Stimulated activated naive B cell treated with anti-CD40 and anti-IgM and Interleukin-4, amounts not matched to agents 10 μg/mL and 1 μg/mL and 100 μg/mL, for 72 hours (primary cell): ENCODE data around the gene COBL.

Source experiments
- ATAC-seq, 2 donors: fragments of 150-1000 bp; cut with Tn5 transposase; replicated peaks; 2 replicates each; pipeline ENCODE4 v1.10.0; 2021; ENCODE audit warnings: moderate library complexity in 1 of 2
- DNase-seq: peaks from one replicate; pipeline ENCODE4 v3.0.0; 2021
- H3K27ac Mint-ChIP-seq: one replicate; pipeline ENCODE4 v1.8.0; 2022; ENCODE audit warnings: mild to moderate bottlenecking, mixed read lengths
- H3K27me3 Mint-ChIP-seq, 2 donors: one replicate each; pipeline ENCODE4 v1.8.0; 2022; ENCODE audit warnings: mixed read lengths in 2 of 2
- H3K36me3 Mint-ChIP-seq, 2 donors: one replicate each; pipeline ENCODE4 v1.8.0; 2022; ENCODE audit warnings: mixed read lengths in 2 of 2, mild to moderate bottlenecking in 1 of 2
- H3K4me1 Mint-ChIP-seq, 2 donors: one replicate each; pipeline ENCODE4 v1.8.0; 2022; ENCODE audit warnings: mixed read lengths in 2 of 2, mild to moderate bottlenecking in 1 of 2
- H3K4me3 Mint-ChIP-seq, 2 donors: one replicate each; pipeline ENCODE4 v1.8.0; 2022; ENCODE audit warnings: mild to moderate bottlenecking in 2 of 2, mixed read lengths in 2 of 2, moderate library complexity in 1 of 2
- H3K9me3 Mint-ChIP-seq, 2 donors: one replicate each; pipeline ENCODE4 v1.8.0; 2022; ENCODE audit warnings: mixed read lengths in 2 of 2, mild to moderate bottlenecking in 1 of 2

COBL gene

DNA sequence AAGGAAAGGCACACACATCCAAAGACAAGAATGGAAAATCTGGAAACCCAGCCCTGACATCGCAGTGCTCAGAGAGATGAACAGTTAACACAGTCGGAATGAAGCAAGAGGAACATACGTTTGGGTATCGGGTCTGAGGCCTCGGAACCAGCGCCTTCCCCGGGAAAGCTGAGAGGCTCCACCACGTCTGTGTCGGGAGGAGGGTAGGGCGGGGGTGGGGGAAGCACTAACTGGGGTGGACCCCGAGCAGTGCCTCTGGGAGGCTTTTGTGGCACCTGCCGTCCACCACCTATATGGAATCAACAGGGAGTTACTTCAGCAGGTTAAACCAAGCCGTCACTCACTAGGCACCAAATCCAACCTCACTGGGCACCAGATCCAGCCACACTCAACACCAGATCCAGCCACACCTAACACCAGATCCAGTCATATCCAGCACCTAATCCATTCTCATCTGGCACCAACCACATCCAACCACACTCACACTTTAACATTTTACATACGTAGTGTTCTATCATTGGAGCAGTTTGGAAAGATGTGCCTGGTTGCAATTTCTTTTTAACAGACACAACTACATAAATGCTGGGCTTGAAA is 233.6 kb downstream of the COBL start:
- H3K4me1 Mint-ChIP-seq: no peaks in the 10 kb centered on the region
- H3K4me3 Mint-ChIP-seq: no peak overlapping the region
- no peak for ATAC-seq
- no peaks in the 10 kb centered on the region for H3K36me3 Mint-ChIP-seq
- H3K27ac Mint-ChIP-seq: no peak overlapping the region
- no peak for DNase-seq
- no peaks in the 10 kb centered on the region for H3K9me3 Mint-ChIP-seq
- no peaks in the 10 kb centered on the region for H3K27me3 Mint-ChIP-seq

DNA sequence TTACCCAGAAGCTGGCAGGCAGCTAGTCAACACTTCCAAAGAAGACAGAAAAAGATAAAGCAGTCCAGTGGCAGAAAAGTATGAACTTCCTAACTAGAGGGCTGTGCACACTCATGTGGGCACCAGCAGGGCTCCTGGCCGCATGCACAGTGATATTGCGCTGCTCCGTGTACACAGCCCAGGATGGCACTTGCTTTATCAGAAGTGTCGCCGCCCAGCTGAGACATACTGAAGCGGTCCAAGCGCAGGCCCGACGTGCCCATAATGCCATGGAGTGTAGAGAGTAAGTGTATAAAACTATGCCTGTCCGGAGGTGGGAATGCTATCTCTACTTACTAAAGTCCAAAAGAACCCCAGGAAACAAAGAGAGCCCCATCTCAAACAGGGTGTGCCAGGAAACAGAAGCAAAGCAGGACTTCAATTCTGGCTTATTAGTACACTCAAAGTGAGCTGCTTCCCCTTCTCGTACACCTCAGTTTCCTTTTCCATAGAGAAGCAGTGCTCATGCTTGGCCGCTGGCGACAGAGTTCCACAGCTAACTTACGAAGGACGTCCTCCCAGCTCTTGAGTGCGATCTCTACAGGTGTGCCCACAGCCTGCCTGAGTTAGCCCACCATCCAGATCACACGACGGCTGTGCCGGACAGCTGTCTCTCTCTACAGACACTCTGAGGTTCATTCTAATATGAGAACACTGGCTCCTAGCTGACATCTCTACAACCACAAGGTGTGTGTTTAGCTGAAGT is 234.3 kb downstream of the COBL start:
- Mint-ChIP-seq H3K4me1 (no peaks in the 10 kb centered on the region), H3K9me3 (no peaks in the 10 kb centered on the region), H3K27me3 (no peaks in the 10 kb centered on the region), H3K4me3 (no peak overlapping the region), H3K27ac (no peak overlapping the region), H3K36me3 (no peaks in the 10 kb centered on the region)
- ATAC-seq: no peak
- DNase-seq: no peak

DNA sequence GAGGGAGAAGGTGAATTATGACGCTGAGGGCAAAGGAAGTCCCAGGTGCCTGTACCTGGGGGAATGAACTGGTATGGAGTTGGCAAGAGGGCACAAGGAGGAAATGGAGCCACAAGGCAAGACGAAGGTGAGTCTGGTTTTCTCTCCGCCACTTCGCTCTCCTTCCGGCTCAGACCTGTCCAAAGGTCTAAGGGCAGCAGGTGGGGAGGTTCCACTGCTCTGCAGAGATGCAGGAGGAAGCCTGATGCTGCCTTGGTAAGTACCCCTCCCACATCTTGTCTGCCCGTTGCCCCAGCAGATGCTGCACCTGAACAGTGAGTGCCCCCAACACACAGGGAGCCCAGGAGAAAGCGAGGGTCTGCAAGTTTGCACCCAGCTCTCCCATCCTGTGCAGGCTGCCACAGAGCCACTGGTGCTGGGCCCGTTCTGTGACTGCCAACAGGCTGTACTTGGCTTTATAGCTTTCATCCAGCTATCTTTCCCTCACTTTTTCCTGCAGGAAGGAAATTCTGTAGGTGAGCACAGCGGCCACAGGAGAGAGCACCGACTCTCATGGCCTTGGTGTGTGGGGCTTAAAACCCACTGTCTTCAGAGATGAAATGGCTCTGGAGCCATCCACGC is 235.2 kb downstream of the COBL start:
- Mint-ChIP-seq H3K27me3 (no peaks in the 10 kb centered on the region), H3K9me3 (no peaks in the 10 kb centered on the region), H3K27ac (no peak overlapping the region), H3K4me3 (no peak overlapping the region), H3K36me3 (no peaks in the 10 kb centered on the region), H3K4me1 (no peaks in the 10 kb centered on the region)
- ATAC-seq (no peak), DNase-seq (no peak)

DNA sequence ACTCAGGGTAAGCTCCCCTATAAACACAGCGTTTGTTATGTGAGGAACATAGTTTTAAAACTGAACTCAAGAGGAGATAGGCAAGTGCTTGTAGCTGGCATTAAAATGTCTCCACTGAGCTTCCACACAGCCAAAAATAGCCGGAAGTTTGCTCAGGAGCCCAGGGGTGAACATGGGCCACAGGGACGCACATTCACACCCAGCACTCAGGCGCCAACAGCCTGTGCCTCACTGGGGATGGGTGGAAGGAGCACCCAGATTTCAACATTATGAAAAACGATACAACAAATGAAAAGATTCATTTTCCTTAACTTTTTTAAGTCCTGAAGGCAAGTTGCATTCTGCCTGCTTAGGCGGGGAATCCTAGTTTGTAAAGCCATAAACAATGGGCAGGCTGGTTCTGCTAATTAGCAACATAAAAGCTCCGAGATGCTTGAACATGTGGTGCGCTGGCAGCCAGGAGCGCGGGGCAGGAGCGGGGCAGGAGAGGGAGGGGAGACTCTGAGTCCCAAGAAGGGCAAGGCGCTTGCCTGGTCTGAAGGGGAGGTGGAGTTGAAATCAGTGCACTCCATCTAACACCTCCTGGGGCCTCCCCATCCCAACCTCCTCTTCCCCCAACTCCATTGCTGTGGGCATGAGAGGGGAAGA is 235.9 kb downstream of the COBL start:
- no peak for ATAC-seq
- H3K4me1 Mint-ChIP-seq: peaks cover 1 to 4% of the 10 kb centered on the region in 2 donors
- H3K27ac Mint-ChIP-seq: no peak overlapping the region
- H3K27me3 Mint-ChIP-seq: no peaks in the 10 kb centered on the region
- no peak for DNase-seq
- H3K4me3 Mint-ChIP-seq: no peak overlapping the region
- no peaks in the 10 kb centered on the region for H3K36me3 Mint-ChIP-seq
- H3K9me3 Mint-ChIP-seq: no peaks in the 10 kb centered on the region

DNA sequence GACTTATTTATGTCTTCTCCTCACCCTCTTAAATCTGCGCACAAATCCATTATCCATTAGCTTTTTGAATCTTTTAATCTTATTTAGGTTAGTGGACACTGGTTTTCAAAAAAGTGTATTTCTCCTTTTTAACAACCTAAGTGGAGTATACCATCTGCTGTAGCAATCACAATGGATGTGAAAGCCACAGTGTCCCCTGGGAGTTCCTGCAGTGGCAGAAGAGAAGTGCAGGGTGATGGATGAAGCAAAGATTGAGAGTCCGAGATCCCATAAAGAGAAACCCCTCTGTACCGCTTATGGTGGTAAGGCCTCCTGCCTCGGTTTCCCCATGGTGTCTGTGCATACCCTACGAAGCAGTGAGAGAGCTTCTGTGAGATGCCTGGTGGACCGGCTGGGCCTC is 236.4 kb downstream of the COBL start:
- H3K27me3 Mint-ChIP-seq: no peaks in the 10 kb centered on the region
- DNase-seq (no peak), ATAC-seq (no peak)
- no peak overlapping the region for H3K4me3 Mint-ChIP-seq
- no peaks in the 10 kb centered on the region for H3K9me3 Mint-ChIP-seq
- no peaks in the 10 kb centered on the region for H3K36me3 Mint-ChIP-seq
- no peak overlapping the region for H3K27ac Mint-ChIP-seq
- peaks cover 1 to 5% of the 10 kb centered on the region in 2 donors for H3K4me1 Mint-ChIP-seq

DNA sequence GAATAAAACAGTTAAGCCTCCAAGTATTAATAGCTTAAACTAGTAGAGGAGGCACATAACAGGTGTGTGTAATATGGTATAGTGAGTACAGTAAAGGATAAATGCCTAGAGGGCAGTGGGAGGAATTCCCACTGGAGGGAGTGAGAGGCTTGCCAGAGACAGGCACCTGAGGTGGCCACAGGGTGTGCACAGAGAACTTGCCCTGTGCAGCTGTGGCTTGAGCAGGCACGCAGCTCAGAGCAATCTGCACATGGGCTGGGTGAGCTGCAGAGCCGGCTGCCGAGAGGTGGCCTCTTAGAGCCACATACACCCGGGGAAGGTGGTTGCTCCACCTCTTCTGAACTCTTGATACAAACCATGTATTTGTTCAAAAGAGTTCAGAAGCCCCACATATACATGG is 237.1 kb downstream of the COBL start:
- Mint-ChIP-seq H3K9me3 (no peaks in the 10 kb centered on the region), H3K27ac (no peak overlapping the region), H3K4me1 (peaks cover 1 to 5% of the 10 kb centered on the region in 2 donors), H3K4me3 (no peak overlapping the region), H3K36me3 (no peaks in the 10 kb centered on the region), H3K27me3 (no peaks in the 10 kb centered on the region)
- DNase-seq: no peak
- ATAC-seq: no peak

DNA sequence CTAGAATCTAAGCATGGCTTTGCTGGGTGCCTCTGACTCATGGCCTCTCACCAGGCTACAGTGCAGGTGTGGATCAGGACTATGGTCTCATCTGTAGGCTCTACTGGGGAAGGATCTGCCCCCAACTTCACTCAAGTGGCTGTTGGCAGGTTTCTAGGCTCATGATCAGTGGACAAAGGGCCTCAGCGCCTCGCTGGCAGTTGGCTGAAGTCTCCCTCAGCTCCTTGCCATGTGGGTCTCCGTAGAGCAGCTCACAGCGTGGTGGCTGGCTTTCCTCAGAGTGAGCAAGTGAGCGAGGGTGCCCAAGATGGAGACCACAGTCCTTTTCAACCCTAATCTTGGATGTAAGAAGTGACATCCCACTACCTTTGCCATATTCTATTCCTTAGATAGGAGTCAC is 238.0 kb downstream of the COBL start:
- Mint-ChIP-seq H3K4me3 (no peak overlapping the region), H3K27ac (no peak overlapping the region), H3K36me3 (no peaks in the 10 kb centered on the region), H3K27me3 (no peaks in the 10 kb centered on the region), H3K4me1 (peaks cover 1 to 5% of the 10 kb centered on the region in 2 donors), H3K9me3 (no peaks in the 10 kb centered on the region)
- no peak for DNase-seq
- ATAC-seq: no peak

DNA sequence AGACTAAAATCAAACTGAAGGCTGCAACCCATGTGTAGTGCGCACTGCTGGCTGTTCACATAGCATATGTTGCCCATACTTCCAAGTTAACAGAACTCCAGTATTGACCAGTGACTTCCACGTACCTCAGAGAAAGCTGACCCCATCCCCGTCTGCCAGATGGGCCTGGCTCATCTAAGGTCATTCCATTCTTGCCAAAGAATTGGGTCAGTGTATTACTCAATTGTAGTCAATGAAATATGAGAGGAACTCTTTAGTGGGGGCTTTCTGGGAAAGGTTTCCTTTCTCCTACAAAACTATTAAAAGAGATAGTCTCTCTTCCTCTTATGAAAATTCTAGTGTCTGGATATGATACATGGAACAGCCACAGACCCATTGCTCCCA is 238.6 kb downstream of the COBL start:
- Mint-ChIP-seq H3K36me3 (no peaks in the 10 kb centered on the region), H3K27ac (no peak overlapping the region), H3K9me3 (no peaks in the 10 kb centered on the region), H3K4me1 (peaks cover 1 to 5% of the 10 kb centered on the region in 2 donors), H3K4me3 (no peak overlapping the region), H3K27me3 (no peaks in the 10 kb centered on the region)
- ATAC-seq (no peak), DNase-seq (no peak)

DNA sequence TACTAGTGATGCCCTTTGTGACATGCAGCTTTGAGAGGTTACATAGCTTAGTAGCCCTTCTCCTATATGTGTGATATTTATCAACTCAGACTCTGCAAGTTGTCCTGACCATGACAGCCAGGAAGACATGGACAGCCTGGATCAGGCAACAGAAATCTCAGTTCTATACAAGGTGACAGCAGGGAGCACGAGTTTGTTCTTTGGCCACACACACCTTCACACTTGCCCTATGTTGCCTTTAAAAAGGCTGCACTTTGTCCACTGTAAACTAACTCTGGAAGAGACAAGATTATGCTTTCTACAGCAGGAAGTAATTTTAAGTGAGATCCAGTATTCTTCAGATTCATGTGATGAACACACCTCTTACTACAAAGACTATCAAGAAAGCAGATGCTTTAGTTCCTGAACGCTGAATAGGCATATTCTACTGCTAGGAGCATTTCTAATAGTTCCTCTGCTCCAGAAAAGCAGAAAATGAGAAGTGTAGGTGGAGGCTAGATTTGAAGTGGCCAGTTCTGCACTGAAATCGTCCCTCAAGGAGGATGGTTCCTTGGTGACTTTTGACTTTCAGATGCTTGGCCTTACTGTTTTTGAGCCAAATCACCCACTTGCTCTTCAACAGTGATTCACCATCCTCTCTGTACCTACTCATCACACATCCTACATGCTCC is 239.2 kb downstream of the COBL start:
- DNase-seq (no peak), ATAC-seq (no peak)
- Mint-ChIP-seq H3K4me1 (peaks cover 1 to 5% of the 10 kb centered on the region in 2 donors), H3K27me3 (no peaks in the 10 kb centered on the region), H3K9me3 (no peaks in the 10 kb centered on the region), H3K4me3 (no peak overlapping the region), H3K36me3 (no peaks in the 10 kb centered on the region), H3K27ac (no peak overlapping the region)

DNA sequence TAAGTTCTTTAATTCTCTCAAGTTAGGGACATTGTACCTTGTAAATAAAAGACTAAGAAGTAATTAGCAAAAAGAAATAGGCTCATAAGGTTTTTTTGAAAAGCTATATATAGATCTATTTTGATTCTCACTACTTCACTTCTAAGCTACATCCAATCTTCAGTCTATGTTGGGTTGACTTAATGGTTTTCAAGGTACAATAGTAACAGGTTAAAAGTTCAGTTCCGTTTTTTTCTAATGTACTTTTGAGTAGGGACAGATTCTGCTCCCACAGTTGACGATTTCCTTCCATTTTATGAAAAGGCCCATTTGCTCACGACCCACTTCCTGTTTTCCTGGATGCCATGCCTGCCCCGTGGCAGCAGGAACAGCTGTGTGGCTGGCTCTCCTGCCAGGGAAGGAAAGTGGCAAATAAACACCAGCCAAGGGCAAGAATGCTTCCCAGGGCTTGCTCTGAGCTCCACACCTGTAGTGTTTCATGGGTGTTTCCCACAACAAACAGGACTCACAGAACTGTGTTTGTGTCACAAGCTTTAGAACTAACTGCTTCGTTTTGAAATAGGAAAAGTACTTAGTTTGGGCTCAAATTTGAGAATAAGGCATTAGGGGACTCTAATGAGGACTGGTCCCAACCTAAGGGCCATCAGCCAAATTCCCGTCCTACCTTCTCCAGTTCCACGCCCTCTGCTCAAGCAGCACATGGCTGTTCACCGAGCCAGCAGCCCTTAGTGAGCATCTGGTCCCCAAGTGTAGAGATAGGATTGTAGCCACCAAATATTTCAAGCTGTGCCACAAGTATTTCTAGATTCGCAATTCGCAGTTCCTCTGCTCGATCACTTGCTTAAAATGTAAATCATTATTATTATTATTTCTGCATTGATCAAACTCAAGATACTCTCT is 240.7 kb downstream of the COBL start:
- H3K4me3 Mint-ChIP-seq: no peak overlapping the region
- no peaks in the 10 kb centered on the region for H3K9me3 Mint-ChIP-seq
- H3K36me3 Mint-ChIP-seq: no peaks in the 10 kb centered on the region
- no peak overlapping the region for H3K27ac Mint-ChIP-seq
- H3K4me1 Mint-ChIP-seq: peaks cover 1 to 5% of the 10 kb centered on the region in 2 donors
- no peaks in the 10 kb centered on the region for H3K27me3 Mint-ChIP-seq
- ATAC-seq: peak in 1 of 2 donors; percentile 41
- no peak for DNase-seq

DNA sequence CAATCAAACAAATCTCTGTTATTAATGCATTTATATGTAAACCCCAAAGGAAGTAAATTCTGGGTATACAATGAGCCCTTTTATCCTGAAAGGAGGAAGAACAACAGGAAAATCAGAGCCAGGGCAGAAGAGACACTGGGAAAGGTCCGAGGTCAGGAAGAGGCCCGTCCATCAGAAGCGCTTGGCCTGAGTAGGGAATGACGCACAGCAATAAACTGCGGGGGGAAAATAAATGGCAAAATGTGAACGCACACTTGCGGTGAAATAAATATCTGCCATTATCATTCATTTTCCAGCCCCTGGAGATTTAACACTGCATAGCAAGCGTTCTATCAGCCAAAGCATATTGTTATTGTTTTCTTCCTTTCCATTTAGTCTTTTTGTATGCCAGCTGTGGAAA is 243.4 kb downstream of the COBL start:
- Mint-ChIP-seq H3K4me3 (no peak overlapping the region), H3K27me3 (no peaks in the 10 kb centered on the region), H3K36me3 (no peaks in the 10 kb centered on the region), H3K4me1 (peaks cover 1 to 5% of the 10 kb centered on the region in 2 donors), H3K9me3 (no peaks in the 10 kb centered on the region), H3K27ac (no peak overlapping the region)
- ATAC-seq (no peak), DNase-seq (no peak)

DNA sequence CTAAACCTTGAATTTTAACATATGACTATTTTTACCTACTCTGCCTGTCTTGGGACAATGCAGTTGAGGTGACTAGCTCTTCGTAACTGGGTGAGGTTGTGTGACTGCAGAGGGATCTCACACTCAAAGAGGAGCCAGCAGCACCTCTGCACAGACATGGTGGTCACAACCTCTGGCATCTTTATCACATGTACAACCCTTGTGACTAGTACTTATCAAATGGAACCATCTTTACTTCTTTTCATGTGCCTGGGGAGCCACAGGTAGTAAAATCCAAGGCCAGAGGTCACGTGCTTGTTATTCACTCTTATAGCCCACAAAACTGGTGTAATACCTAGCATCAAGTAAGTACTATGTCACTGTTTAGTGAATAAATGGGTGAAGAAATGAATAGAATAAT is 244.3 kb downstream of the COBL start:
- ATAC-seq (no peak), DNase-seq (no peak)
- Mint-ChIP-seq H3K27me3 (no peaks in the 10 kb centered on the region), H3K9me3 (no peaks in the 10 kb centered on the region), H3K36me3 (no peaks in the 10 kb centered on the region), H3K4me3 (no peak overlapping the region), H3K4me1 (peaks cover 4 to 12% of the 10 kb centered on the region in 2 donors), H3K27ac (no peak overlapping the region)

DNA sequence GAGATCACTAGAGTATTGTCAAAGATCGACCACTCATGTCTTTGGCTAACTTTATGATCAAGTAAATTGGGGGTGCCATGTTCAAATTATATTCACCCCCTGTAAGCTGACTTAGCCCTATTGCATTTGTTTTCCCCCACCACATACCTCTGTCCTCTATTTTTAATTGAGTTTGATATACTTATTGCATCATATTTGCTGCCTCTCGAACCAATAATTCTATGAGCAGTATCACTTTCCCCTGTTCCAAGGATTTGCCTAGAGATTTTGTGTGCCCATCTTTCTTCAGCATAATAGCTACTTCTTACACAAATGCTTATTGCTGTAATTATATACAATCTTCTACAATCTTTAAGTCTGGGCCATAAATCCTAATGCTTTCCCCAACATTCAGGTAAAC is 245.2 kb downstream of the COBL start:
- Mint-ChIP-seq H3K36me3 (no peaks in the 10 kb centered on the region), H3K9me3 (no peaks in the 10 kb centered on the region), H3K4me1 (peaks cover 4 to 12% of the 10 kb centered on the region in 2 donors), H3K27ac (no peak overlapping the region), H3K4me3 (no peak overlapping the region), H3K27me3 (no peaks in the 10 kb centered on the region)
- DNase-seq (no peak), ATAC-seq (no peak)

DNA sequence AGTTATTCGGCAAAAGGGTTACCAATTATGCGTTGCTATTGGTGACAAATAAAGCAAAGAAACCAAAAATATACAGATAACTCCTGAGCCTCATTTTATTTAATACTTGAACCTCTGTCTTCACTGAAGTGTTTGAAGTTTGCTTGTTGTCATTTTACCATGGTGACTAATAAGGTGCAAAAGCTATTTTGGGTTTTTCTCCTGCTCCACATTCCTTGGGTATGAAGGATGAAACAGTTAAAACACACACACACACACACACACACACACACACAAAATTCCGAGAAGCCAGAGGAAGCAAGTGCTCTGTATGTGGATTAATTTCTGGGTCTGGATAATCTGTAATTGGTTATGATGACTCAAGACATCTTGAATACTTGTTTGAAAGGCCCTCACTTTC is 246.5 kb downstream of the COBL start:
- no peak for DNase-seq
- Mint-ChIP-seq H3K27me3 (no peaks in the 10 kb centered on the region), H3K4me3 (no peak overlapping the region)

More for the DNA sequence above, 246.5 kb downstream of the COBL start:
- Mint-ChIP-seq H3K36me3 (no peaks in the 10 kb centered on the region), H3K27ac (no peak overlapping the region), H3K4me1 (peaks cover 2 to 7% of the 10 kb centered on the region in 2 donors), H3K9me3 (no peaks in the 10 kb centered on the region)
- ATAC-seq: no peak
